ENCODE data around the gene FLII. TPM values are rescaled to one million over a fixed set of nuclear protein-coding genes. Genes with fewer than 3 reads are reported as not detected.
A peak's percentile ranks its signal among the peaks of the same experiment; 100 is the strongest.

The FLII gene
- total and polyA plus RNA-seq, 2 of the 8 experiments (the other 6 are each of a cell fraction or from before 2014, with no cell fraction given), result 300 to 549 TPM

DNA sequence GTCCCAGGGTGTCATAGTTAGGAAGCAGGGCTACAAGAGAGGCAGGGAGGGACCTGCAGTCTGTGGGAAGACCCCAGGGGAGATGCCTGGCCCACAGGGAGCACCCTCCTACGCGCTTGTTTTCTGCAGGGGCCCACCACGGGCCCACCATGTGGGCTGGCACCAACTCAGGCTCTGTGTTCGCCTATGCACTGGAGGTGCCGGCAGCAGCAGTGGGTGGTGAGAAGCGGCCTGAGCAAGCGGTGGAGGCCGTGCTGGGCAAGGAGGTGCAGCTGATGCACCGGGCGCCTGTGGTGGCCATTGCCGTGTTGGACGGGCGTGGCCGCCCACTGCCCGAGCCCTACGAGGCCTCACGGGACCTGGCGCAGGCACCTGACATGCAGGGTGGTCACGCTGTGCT lies 18.1 kb downstream of the FLII start:
- Histone ChIP-seq H3K23me2 (ENCODE audit: low read depth, low read length) (no peaks in the 10 kb centered on the region), H4K8ac (ENCODE audit: extremely low read depth, insufficient read depth, low read length) (peak overlapping the region; percentile 21; the same call in 1 of the 2 replicates), H3K14ac (ENCODE audit: insufficient read length) (no peak overlapping the region), H3K56ac (replicated peaks; ENCODE audit: insufficient read length, low read depth, low read length) (no peak overlapping the region), H4K20me1 (replicated peaks in 1 of 2; ENCODE audit: control insufficient read depth in 1 of 2, insufficient read depth in 2 of 2, low read length in 2 of 2) (peaks cover 7 to 22% of the 10 kb centered on the region in 2 experiments), H2BK15ac (ENCODE audit: low read length) (no peak overlapping the region), H2AK5ac (ENCODE audit: low read depth, low read length) (no peak overlapping the region), H3K36me3 (ENCODE audit: control insufficient read depth in 2 of 4, insufficient read depth in 4 of 4, low read length in 3 of 4) (peaks cover 21 to 57% (median 49%) of the 10 kb centered on the region in 4 experiments), H4K5ac (ENCODE audit: insufficient read length, low read depth, low read length) (no peak overlapping the region), H3K4me2 (ENCODE audit: insufficient read depth in 1 of 2, low read depth in 2 of 2, low read length in 2 of 2) (no peak overlapping the region), H3K9me3 (ENCODE audit: insufficient read depth in 2 of 2, low read depth in 1 of 2, low read length in 1 of 2) (no peaks in the 10 kb centered on the region), H3K4me3 (ENCODE audit: extremely low read depth in 1 of 4, insufficient read depth in 2 of 4, low read depth in 3 of 4, low read length in 4 of 4) (no peak overlapping the region), H2BK5ac (ENCODE audit: low read depth, low read length) (no peak overlapping the region), H3K9ac (replicated peaks in 1 of 4; ENCODE audit: extremely low read depth in 1 of 4, low read depth in 3 of 4, low read length in 3 of 4) (no peak overlapping the region), H3K27ac (ENCODE audit: low read depth, low read length) (no peak overlapping the region), H3K79me2 (ENCODE audit: control insufficient read depth in 1 of 2, insufficient read depth in 2 of 2, low read length in 2 of 2) (no peaks in the 10 kb centered on the region), H2BK120ac (replicated peaks; ENCODE audit: low read depth, low read length) (no peak overlapping the region), H2BK12ac (ENCODE audit: low read depth, low read length) (no peak overlapping the region), H3K18ac (ENCODE audit: extremely low read depth, low read length) (no peak overlapping the region), H3K79me1 (ENCODE audit: low read depth, low read length) (no peaks in the 10 kb centered on the region), H3K27me3 (replicated peaks in 1 of 4; ENCODE audit: control insufficient read depth in 3 of 4, extremely low read depth in 1 of 4, insufficient read depth in 3 of 4, low read length in 3 of 4) (peaks cover 0 to 2% (median 0%) of the 10 kb centered on the region in 4 experiments; a peak in 1 of 7 replicates), H3K4ac (replicated peaks; ENCODE audit: insufficient read length, low read depth, low read length) (no peak overlapping the region), H3K23ac (ENCODE audit: insufficient read length) (no peak overlapping the region), H2BK20ac (ENCODE audit: low read length) (no peak overlapping the region), H4K91ac (replicated peaks; ENCODE audit: insufficient read length, low read length) (no peak overlapping the region), H2AFZ (ENCODE audit: low read length) (no peak overlapping the region), H3K4me1 (replicated peaks in 1 of 4; ENCODE audit: control insufficient read depth in 3 of 4, insufficient read depth in 4 of 4, low read length in 3 of 4) (no peaks in the 10 kb centered on the region; a peak in 1 of 7 replicates)
- DNase-seq (ENCODE audit: low read depth in 1 of 2, low spot score in 2 of 2), result no peak
- WGBS, 2 experiments (ENCODE audit: extremely low coverage in 1 of 2, insufficient coverage in 1 of 2, insufficient read length in 1 of 2, insufficient replicate concordance in 2 of 2, low coverage in 1 of 2, low lambda C conversion rate in 2 of 2, missing lambda C conversion rate in 1 of 2), result 95% methylated on average over 19 of the region's 19 CpGs; no CpG with 5 or more reads in 1 of the 2 experiments
- POLR2A ChIA-PET (ENCODE audit: partially characterized antibody), result interaction anchor here (1.1 to 13.9 kb wide), 5 partner anchors 9 to 74 kb away, joined by 4 to 171 read pairs (median 4); partner anchors contain the start of genes FLII, MIEF2, SMCR8 and TOP3A
- no peak for TF ChIP-seq RFX5 (IDR thresholded peaks at IDR 0.05; ENCODE audit: borderline replicate concordance, low read depth, low read length)
- CTCF ChIA-PET (ENCODE audit: partially characterized antibody), result interaction anchor here (0.9 to 2.9 kb wide), 5 partner anchors 8 to 25 kb away, joined by 3 to 18 read pairs (median 5); no protein-coding TSS in a partner anchor
- no peak for FAIRE-seq
